Esophagus muscularis mucosa (tissue), 4 donors: ENCODE data around the gene NPIPB2. TPM values are rescaled to one million over a fixed set of nuclear protein-coding genes. Genes with fewer than 3 reads are reported as not detected.
"Not testable (repeated sequence)": the region's sequence is repeated elsewhere in the genome, so short reads cannot be mapped to it uniquely, and the experiment has no call there.

ENCODE experiments used
- DNase-seq: peaks from one replicate; pipeline ENCODE4 v3.0.0-alpha.2; 2017; ENCODE audit errors: extremely low spot score
- H3K27ac ChIP-seq, 4 donors: fragments of 200-600 bp; sonication (generic); replicated peaks in 1 of 4; 1 replicate in 3 of 4; 2 replicates in 1 of 4; pipeline ENCODE4 v1.5.1; 2016 to 2019; ENCODE audit warnings: mild to moderate bottlenecking in 1 of 4
- H3K27me3 ChIP-seq, 4 donors: fragments of 200-600 bp; sonication (generic); one replicate each; pipeline versions ENCODE4 v1.5.1 to v1.6.0; 2016 to 2019
- H3K36me3 ChIP-seq, 4 donors: fragments of 200-600 bp; sonication (generic); one replicate each; pipeline ENCODE4 v1.5.1; 2016 to 2019
- H3K4me1 ChIP-seq, 4 donors: fragments of 200-600 bp; sonication (generic); one replicate each; pipeline ENCODE4 v1.5.1; 2016 to 2019
- H3K4me3 ChIP-seq, 4 donors: fragments of 200-600 bp; sonication (generic); 1 replicate in 2 of 4; 2 replicates in 2 of 4; pipeline ENCODE4 v1.5.1; 2016 to 2019; ENCODE audit warnings: mild to moderate bottlenecking in 4 of 4, moderate library complexity in 1 of 4
- H3K9me3 ChIP-seq, 4 donors: fragments of 200-600 bp; sonication (generic); 1 replicate in 3 of 4; 2 replicates in 1 of 4; pipeline ENCODE4 v1.5.1; 2016 to 2019
- CTCF ChIP-seq, 3 experiments: fragments of 200-600 bp in 2 of 3; fragments of 450-650 bp in 1 of 3; sonication (generic) in 2 of 3; IDR thresholded peaks; one replicate each; pipeline ENCODE4 v1.5.1; 2017 to 2019; ENCODE audit warnings: antibody characterized with exemption in 3 of 3, mild to moderate bottlenecking in 2 of 3, moderate library complexity in 1 of 3
- EP300 ChIP-seq: sonication (generic); formaldehyde crosslinking; IDR thresholded peaks from one replicate; pipeline ENCODE4 v1.6.1; 2017; ENCODE audit warnings: antibody characterized with exemption
- POLR2A ChIP-seq: fragments of 450-650 bp; IDR thresholded peaks from one replicate; pipeline ENCODE4 v1.6.1; 2017; ENCODE audit warnings: antibody characterized with exemption, moderate library complexity, mild to moderate bottlenecking, low read depth
- POLR2AphosphoS5 ChIP-seq, 2 donors: sonication (generic); formaldehyde crosslinking; IDR thresholded peaks; one replicate each; pipeline ENCODE4 v1.6.1; 2017; ENCODE audit warnings: antibody characterized with exemption in 2 of 2
- WGBS: methylation state at CpG from one replicate; pipeline ENCODE4 v1.1.5; 2018; 5-methylcytosine and 5-hydroxymethylcytosine counted together
- intact Hi-C: fragments of 100-400 bp; cut with DNase I; formaldehyde crosslinking; loops from one replicate; pipeline ENCODE4 v1.15.1; 2023
- total RNA-seq, 4 donors: library from RNA; depleted of rRNA; stranded (reverse); fragments of >200 nt; gene quantifications; one replicate each; pipeline versions ENCODE4 v1.1.0 to v1.2.1, GENCODE V29; 2016

Gene NPIPB2
- total RNA-seq, 4 donors from 2014 or later: 0.66 to 12.3 (median 8.7) TPM

GRCh38 chr16:11967195-11967911 is 25.5 kb upstream of the NPIPB2 start:
- H3K27me3 ChIP-seq: peaks cover 0 to 8% (median 0%) of the 10 kb centered on the region in 4 donors
- H3K36me3 ChIP-seq: no peaks in the 10 kb centered on the region
- no peak overlapping the region for H3K4me3 ChIP-seq
- no peak for DNase-seq
- no peak overlapping the region for H3K27ac ChIP-seq
- peaks cover 0 to 4% (median 0%) of the 10 kb centered on the region in 4 donors for H3K4me1 ChIP-seq
- intact Hi-C loops: no loop called here
- WGBS: 86% methylated on average over 17 of the region's 17 CpGs
- no peaks in the 10 kb centered on the region for H3K9me3 ChIP-seq
- no peak for TF ChIP-seq EP300
- TF ChIP-seq CTCF (IDR thresholded peaks at IDR 0.05): no peak
- TF ChIP-seq POLR2AphosphoS5 (IDR thresholded peaks at IDR 0.05): no peak
- no peak for TF ChIP-seq POLR2A

GRCh38 chr16:11966173-11966572 is 24.3 kb upstream of the NPIPB2 start:
- Histone ChIP-seq H3K27ac (no peak overlapping the region), H3K9me3 (no peaks in the 10 kb centered on the region), H3K36me3 (no peaks in the 10 kb centered on the region), H3K4me1 (peaks cover 0 to 4% (median 0%) of the 10 kb centered on the region in 4 donors), H3K27me3 (peaks cover 0 to 8% (median 0%) of the 10 kb centered on the region in 4 donors), H3K4me3 (no peak overlapping the region)
- TF ChIP-seq POLR2A (no peak), POLR2AphosphoS5 (IDR thresholded peaks at IDR 0.05) (no peak), CTCF (IDR thresholded peaks at IDR 0.05) (no peak), EP300 (no peak)
- intact Hi-C loops: no loop called here
- DNase-seq: no peak
- 81% methylated on average over 7 of the region's 7 CpGs for WGBS

GRCh38 chr16:11964761-11965551 is 23.1 kb upstream of the NPIPB2 start, which contains the start of gene TNFRSF17:
TSS of gene TNFRSF17 (plus strand) at chr16:11965210. CDS start at chr16:11965325, 115 bp downstream.
- Histone ChIP-seq H3K4me1 (peaks cover 0 to 4% (median 0%) of the 10 kb centered on the region in 4 donors), H3K4me3 (no peak within 1 kb of the TSS), H3K9me3 (no peaks in the 10 kb centered on the region), H3K27ac (no peak within 1 kb of the TSS), H3K27me3 (peaks cover 0 to 8% (median 0%) of the 10 kb centered on the region in 4 donors), H3K36me3 (no peaks in the 10 kb centered on the region)
- WGBS: 63% methylated on average over 9 of the region's 9 CpGs
- TF ChIP-seq POLR2A (no peak), CTCF (IDR thresholded peaks at IDR 0.05) (no peak), EP300 (no peak), POLR2AphosphoS5 (IDR thresholded peaks at IDR 0.05) (no peak)
- intact Hi-C loops: no loop called here
- DNase-seq: no peak

- H3K36me3 ChIP-seq: no peaks in the 10 kb centered on the region
- no peak for TF ChIP-seq EP300
- TF ChIP-seq POLR2A: no peak
- no peak for DNase-seq
- H3K4me3 ChIP-seq: no peak overlapping the region
- intact Hi-C loops: no loop called here
- H3K27ac ChIP-seq: no peak overlapping the region
- no peaks in the 10 kb centered on the region for H3K9me3 ChIP-seq
- 89% methylated on average over 6 of the region's 6 CpGs for WGBS
- H3K27me3 ChIP-seq: peaks cover 0 to 8% (median 0%) of the 10 kb centered on the region in 4 donors
- peaks cover 0 to 4% (median 0%) of the 10 kb centered on the region in 4 donors for H3K4me1 ChIP-seq
Measured at GRCh38 chr16:11963706-11964105, 21.9 kb upstream of the NPIPB2 start.

GRCh38 chr16:11962978-11963377 is 21.1 kb upstream of the NPIPB2 start:
- intact Hi-C loops, H3K27me3 ChIP-seq, H3K4me1 ChIP-seq, H3K9me3 ChIP-seq, H3K4me3 ChIP-seq, DNase-seq, H3K36me3 ChIP-seq, H3K27ac ChIP-seq: not testable (repeated sequence)
- 96% methylated on average over 11 of the region's 11 CpGs for WGBS

GRCh38 chr16:11962457-11962856 is 20.6 kb upstream of the NPIPB2 start:
- H3K27ac ChIP-seq, H3K27me3 ChIP-seq, DNase-seq, H3K36me3 ChIP-seq, intact Hi-C loops, H3K4me1 ChIP-seq, H3K4me3 ChIP-seq, H3K9me3 ChIP-seq: not testable (repeated sequence)
- WGBS: 85% methylated on average over 5 of the region's 5 CpGs
